ENCODE measurements around the gene ZNF350. TPM values are rescaled to one million over a fixed set of nuclear protein-coding genes. Genes with fewer than 3 reads are reported as not detected.

The ZNF350 gene
- total RNA-seq, 2 donors from 2014 or later, result 3.1 to 5.9 TPM

DNA sequence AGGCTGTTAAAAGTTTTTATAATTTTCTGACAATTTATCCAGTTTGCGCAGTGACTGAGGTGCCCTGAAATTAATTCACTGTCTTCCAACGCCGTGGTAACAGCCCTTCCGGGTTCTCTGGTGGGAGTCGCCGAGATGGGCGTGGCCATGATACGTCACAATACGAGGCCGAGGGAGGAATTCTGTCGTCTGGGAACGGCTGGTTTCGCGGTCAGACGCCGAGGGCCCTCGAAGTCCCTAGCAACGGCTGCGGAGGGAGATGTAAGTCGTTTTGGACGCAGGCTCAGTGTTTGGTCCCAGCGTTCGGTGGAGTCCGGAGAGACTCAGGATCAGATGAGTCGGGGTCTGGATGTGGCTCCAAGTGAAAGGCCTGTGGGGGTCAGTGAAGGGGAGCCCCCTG lies 37.7 kb downstream of the ZNF350 start:
- WGBS, 2 donors, result 6 to 18% methylated on average over 12 to 25 of the region's 25 CpGs
- no peak for ATAC-seq
- peaks cover 0 to 58% (median 3%) of the 10 kb centered on the region in 3 donors for H3K9me3 ChIP-seq
- no peak for TF ChIP-seq POLR2A (IDR thresholded peaks at IDR 0.05)
- TF ChIP-seq, protein P1, sequence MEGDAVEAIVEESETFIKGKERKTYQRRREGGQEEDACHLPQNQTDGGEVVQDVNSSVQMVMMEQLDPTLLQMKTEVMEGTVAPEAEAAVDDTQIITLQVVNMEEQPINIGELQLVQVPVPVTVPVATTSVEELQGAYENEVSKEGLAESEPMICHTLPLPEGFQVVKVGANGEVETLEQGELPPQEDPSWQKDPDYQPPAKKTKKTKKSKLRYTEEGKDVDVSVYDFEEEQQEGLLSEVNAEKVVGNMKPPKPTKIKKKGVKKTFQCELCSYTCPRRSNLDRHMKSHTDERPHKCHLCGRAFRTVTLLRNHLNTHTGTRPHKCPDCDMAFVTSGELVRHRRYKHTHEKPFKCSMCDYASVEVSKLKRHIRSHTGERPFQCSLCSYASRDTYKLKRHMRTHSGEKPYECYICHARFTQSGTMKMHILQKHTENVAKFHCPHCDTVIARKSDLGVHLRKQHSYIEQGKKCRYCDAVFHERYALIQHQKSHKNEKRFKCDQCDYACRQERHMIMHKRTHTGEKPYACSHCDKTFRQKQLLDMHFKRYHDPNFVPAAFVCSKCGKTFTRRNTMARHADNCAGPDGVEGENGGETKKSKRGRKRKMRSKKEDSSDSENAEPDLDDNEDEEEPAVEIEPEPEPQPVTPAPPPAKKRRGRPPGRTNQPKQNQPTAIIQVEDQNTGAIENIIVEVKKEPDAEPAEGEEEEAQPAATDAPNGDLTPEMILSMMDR (IDR thresholded peaks at IDR 0.05), result no peak
- H3K27ac ChIP-seq, result no peak overlapping the region
- no peaks in the 10 kb centered on the region for H3K4me1 ChIP-seq
- no peak overlapping the region for H3K4me3 ChIP-seq
- H3K36me3 ChIP-seq (replicated peaks in 1 of 2; ENCODE audit: insufficient read depth in 1 of 2, low read depth in 2 of 2), result peaks cover 11 to 12% of the 10 kb centered on the region in 2 donors
- intact Hi-C loops (cut with DNase I), result no loop called here
- peak in 2 of 4 donors; percentile 5 to 20 for DNase-seq
- H3K27me3 ChIP-seq, result no peaks in the 10 kb centered on the region

DNA sequence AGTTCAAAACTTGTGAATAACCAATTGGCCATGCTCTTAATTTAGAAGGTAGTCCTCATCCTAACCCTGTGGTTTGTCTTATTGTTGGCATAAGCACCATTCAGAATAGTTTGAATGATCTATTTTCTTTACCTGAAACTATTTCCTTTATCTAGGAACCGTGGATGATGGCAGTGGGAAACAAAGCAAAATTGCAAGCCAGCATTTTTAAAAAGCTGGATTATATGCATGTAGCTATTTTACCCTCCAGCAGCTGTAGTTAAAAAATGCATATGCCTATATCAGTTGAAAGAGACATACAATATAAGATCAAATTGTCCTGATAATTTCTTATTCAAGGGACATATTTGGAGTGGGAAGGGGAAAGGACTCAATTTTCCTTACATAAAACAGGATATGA lies 40.0 kb downstream of the ZNF350 start:
- Histone ChIP-seq H3K27me3 (no peaks in the 10 kb centered on the region), H3K9me3 (peaks cover 0 to 80% (median 4%) of the 10 kb centered on the region in 3 donors), H3K36me3 (replicated peaks in 1 of 2; ENCODE audit: insufficient read depth in 1 of 2, low read depth in 2 of 2) (peaks cover 26 to 29% of the 10 kb centered on the region in 2 donors), H3K4me1 (no peaks in the 10 kb centered on the region), H3K4me3 (no peak overlapping the region), H3K27ac (no peak overlapping the region)
- intact Hi-C loops (cut with DNase I), result no loop called here
- TF ChIP-seq, protein P1 (IDR thresholded peaks at IDR 0.05), result no peak
- TF ChIP-seq POLR2A (IDR thresholded peaks at IDR 0.05), result no peak
- 89 to 96% methylated on average over 1 of the region's 1 CpG for WGBS, 2 donors
- no peak for ATAC-seq
- no peak for DNase-seq

DNA sequence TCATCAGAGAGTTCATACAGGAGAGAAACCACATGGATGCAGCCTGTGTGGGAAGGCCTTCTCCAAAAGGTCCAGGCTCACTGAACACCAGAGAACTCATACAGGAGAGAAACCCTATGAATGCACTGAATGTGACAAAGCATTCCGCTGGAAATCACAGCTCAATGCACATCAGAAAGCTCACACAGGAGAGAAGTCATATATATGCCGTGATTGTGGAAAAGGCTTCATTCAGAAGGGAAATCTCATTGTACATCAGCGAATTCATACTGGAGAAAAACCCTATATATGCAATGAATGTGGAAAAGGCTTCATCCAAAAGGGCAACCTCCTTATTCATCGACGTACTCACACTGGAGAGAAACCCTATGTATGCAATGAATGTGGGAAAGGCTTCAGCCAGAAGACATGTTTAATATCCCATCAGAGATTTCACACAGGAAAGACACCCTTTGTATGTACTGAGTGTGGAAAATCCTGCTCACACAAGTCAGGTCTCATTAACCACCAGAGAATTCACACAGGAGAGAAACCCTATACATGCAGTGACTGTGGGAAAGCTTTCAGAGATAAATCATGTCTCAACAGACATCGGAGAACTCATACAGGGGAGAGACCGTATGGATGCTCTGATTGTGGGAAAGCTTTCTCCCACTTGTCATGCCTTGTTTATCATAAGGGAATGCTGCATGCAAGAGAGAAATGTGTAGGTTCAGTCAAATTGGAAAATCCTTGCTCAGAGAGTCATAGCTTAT lies 41.7 kb downstream of the ZNF350 start:
- peaks cover 42 to 43% of the 10 kb centered on the region in 2 donors for H3K36me3 ChIP-seq (replicated peaks in 1 of 2; ENCODE audit: insufficient read depth in 1 of 2, low read depth in 2 of 2)
- WGBS, 2 donors, result 93 to 97% methylated on average over 7 of the region's 7 CpGs
- intact Hi-C loops (cut with DNase I), result no loop called here

DNA sequence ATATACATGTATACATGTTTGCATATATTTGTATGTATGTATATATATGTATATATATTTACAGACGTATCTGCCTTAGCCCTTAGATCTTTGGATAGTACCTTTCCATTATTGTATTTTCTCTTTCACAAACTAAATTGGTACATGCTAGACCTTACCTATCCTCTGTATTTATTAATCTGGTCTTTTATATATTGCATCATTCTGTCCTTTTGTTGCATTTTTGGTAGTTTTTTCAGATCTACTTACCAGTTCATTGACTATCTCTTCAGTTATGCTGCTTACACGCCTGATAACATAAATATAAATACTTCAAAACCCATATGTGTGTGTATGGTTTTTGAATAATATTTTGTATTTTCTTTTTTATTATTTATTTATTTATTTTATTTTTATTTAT lies 47.7 kb downstream of the ZNF350 start:
- intact Hi-C loops (cut with DNase I), result no loop called here
- peaks cover 30 to 50% of the 10 kb centered on the region in 2 donors for H3K36me3 ChIP-seq (replicated peaks in 1 of 2; ENCODE audit: insufficient read depth in 1 of 2, low read depth in 2 of 2)
- TF ChIP-seq, protein P1 (IDR thresholded peaks at IDR 0.05), result no peak
- no peak for TF ChIP-seq POLR2A (IDR thresholded peaks at IDR 0.05)
- peaks cover 0 to 62% (median 0%) of the 10 kb centered on the region in 3 donors for H3K9me3 ChIP-seq
- DNase-seq, result no peak
- no peaks in the 10 kb centered on the region for H3K4me1 ChIP-seq
- H3K27ac ChIP-seq, result no peak overlapping the region
- H3K4me3 ChIP-seq, result no peak overlapping the region
- WGBS, 2 donors, result 96 to 97% methylated on average over 2 of the region's 2 CpGs
- H3K27me3 ChIP-seq, result no peaks in the 10 kb centered on the region
- ATAC-seq, result no peak

More for the DNA sequence above, 41.7 kb downstream of the ZNF350 start:
- Histone ChIP-seq H3K4me1 (no peaks in the 10 kb centered on the region), H3K4me3 (no peak overlapping the region), H3K9me3 (peaks cover 0 to 85% (median 4%) of the 10 kb centered on the region in 3 donors), H3K27me3 (no peaks in the 10 kb centered on the region), H3K27ac (no peak overlapping the region)
- no peak for ATAC-seq
- no peak for DNase-seq
- TF ChIP-seq, protein P1 (IDR thresholded peaks at IDR 0.05), result no peak
- no peak for TF ChIP-seq POLR2A (IDR thresholded peaks at IDR 0.05)

DNA sequence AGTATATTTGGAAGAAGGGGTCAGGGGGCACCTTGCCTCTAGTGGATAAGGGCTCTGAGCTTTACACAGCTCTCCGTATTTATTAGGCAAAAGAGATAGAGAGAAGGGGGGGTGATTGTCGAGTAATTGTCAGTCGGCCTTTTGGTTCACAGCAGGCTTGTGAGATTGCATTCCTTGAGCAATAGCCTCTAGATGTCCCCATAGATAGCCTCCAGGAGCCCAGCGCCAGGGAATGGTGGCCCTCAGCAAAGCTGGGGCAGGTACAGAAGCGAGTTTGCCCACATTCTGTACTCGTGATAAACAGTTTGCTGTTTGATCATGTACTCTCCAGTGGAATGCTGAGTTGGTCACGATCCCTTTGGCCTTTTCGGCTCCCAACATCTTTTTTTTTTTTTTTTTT lies 54.7 kb downstream of the ZNF350 start:
- WGBS, 2 donors, result 83 to 91% methylated on average over 7 to 8 of the region's 8 CpGs
- H3K9me3 ChIP-seq, result peaks cover 0 to 23% (median 0%) of the 10 kb centered on the region in 3 donors
- intact Hi-C loops (cut with DNase I), result no loop called here

More for the DNA sequence above, 54.7 kb downstream of the ZNF350 start:
- H3K36me3 ChIP-seq (replicated peaks in 1 of 2; ENCODE audit: insufficient read depth in 1 of 2, low read depth in 2 of 2), result peaks cover 0 to 16% of the 10 kb centered on the region in 2 donors
- DNase-seq (no peak), ATAC-seq (no peak)
- H3K27ac ChIP-seq, result no peak overlapping the region
- no peaks in the 10 kb centered on the region for H3K27me3 ChIP-seq
- no peak overlapping the region for H3K4me3 ChIP-seq
- peaks cover 8% of the 10 kb centered on the region for H3K4me1 ChIP-seq
- TF ChIP-seq, protein P1 (IDR thresholded peaks at IDR 0.05), result no peak
- no peak for TF ChIP-seq POLR2A (IDR thresholded peaks at IDR 0.05)
